ENCODE data around the gene AATK.
A peak's percentile ranks its signal among the peaks of the same experiment; 100 is the strongest.

The AATK gene

GRCh38 chr17:81210466-81210865, 44.4 kb upstream of the AATK start:
- H3K27me3 ChIP-seq (ENCODE audit: insufficient read depth, poor library complexity, severe bottlenecking) = no peaks in the 10 kb centered on the region
- no peak overlapping the region for H3K27ac ChIP-seq (replicated peaks)
- H3K4me3 ChIP-seq (replicated peaks; ENCODE audit: insufficient read depth, low read length) = no peak overlapping the region
- no peak for DNase-seq (ENCODE audit: low read depth in 1 of 2, low spot score in 1 of 2)
- TF ChIP-seq POLR2AphosphoS5 (IDR thresholded peaks at IDR 0.05; ENCODE audit: low read depth) (no peak), SPI1 (IDR thresholded peaks at IDR 0.05; ENCODE audit: borderline replicate concordance, low read depth) (no peak)

DNA sequence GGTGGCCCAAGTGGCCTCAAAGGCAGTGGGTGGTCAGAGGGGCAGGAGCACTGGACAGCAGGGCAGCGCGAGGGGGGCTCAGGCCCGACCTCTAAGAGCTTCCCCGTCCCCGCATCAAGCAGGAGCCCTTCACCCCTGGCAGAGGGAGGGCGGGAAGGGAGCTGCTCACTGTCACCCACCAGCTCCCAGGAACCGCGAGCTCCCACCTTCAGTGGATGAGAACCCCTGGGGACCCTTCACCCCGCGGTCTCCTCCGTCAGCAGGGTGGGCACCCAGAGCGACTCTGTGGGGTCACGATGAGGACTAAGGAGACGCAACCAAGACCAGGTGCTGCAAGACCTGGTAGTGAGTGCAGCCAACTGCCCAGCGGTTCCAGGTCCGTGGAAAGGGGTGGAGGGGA, 43.1 kb upstream of the AATK start:
- no peak for DNase-seq (ENCODE audit: low read depth in 1 of 2, low spot score in 1 of 2)
- H3K27ac ChIP-seq (replicated peaks) = no peak overlapping the region
- TF ChIP-seq SPI1 (IDR thresholded peaks at IDR 0.05; ENCODE audit: borderline replicate concordance, low read depth) (no peak), REST (IDR thresholded peaks at IDR 0.05; ENCODE audit: insufficient replicate concordance, low read depth) (no peak), CTCF (IDR thresholded peaks at IDR 0.05; ENCODE audit: insufficient read depth, low read length) (no peak), GABPA (IDR thresholded peaks at IDR 0.05; ENCODE audit: low read depth) (no peak), POLR2AphosphoS5 (IDR thresholded peaks at IDR 0.05; ENCODE audit: low read depth) (no peak)
- H3K4me3 ChIP-seq (replicated peaks; ENCODE audit: insufficient read depth, low read length) = no peak overlapping the region
- H3K27me3 ChIP-seq (ENCODE audit: insufficient read depth, poor library complexity, severe bottlenecking) = no peaks in the 10 kb centered on the region

GRCh38 chr17:81208651-81209050, 42.6 kb upstream of the AATK start:
- no peak overlapping the region for H3K4me3 ChIP-seq (replicated peaks; ENCODE audit: insufficient read depth, low read length)
- H3K27ac ChIP-seq (replicated peaks) = no peak overlapping the region
- H3K27me3 ChIP-seq (ENCODE audit: insufficient read depth, poor library complexity, severe bottlenecking) = no peaks in the 10 kb centered on the region
- TF ChIP-seq REST (IDR thresholded peaks at IDR 0.05; ENCODE audit: insufficient replicate concordance, low read depth) = no peak
- no peak for TF ChIP-seq GABPA (IDR thresholded peaks at IDR 0.05; ENCODE audit: low read depth)
- no peak for TF ChIP-seq CTCF (IDR thresholded peaks at IDR 0.05; ENCODE audit: insufficient read depth, low read length)
- no peak for TF ChIP-seq SPI1 (IDR thresholded peaks at IDR 0.05; ENCODE audit: borderline replicate concordance, low read depth)
- TF ChIP-seq POLR2AphosphoS5 (IDR thresholded peaks at IDR 0.05; ENCODE audit: low read depth) = no peak
- no peak for DNase-seq (ENCODE audit: low read depth in 1 of 2, low spot score in 1 of 2)

GRCh38 chr17:81207610-81208581, 41.9 kb upstream of the AATK start:
- no peak overlapping the region for H3K4me3 ChIP-seq (replicated peaks; ENCODE audit: insufficient read depth, low read length)
- no peaks in the 10 kb centered on the region for H3K27me3 ChIP-seq (ENCODE audit: insufficient read depth, poor library complexity, severe bottlenecking)
- TF ChIP-seq CTCF (IDR thresholded peaks at IDR 0.05; ENCODE audit: insufficient read depth, low read length) = no peak
- peak; percentile 81 for TF ChIP-seq POLR2AphosphoS5 (IDR thresholded peaks at IDR 0.05; ENCODE audit: low read depth)
- peak in 1 of 2 experiments; percentile 71 for DNase-seq (ENCODE audit: low read depth in 1 of 2, low spot score in 1 of 2)
- no peak overlapping the region for H3K27ac ChIP-seq (replicated peaks)
